B cell (primary cell): ENCODE data around the gene SNED1. TPM values are rescaled to one million over a fixed set of nuclear protein-coding genes. Genes with fewer than 3 reads are reported as not detected.

Source experiments
- ATAC-seq: fragments of 200-7000 bp; cut with Tn5 transposase; one replicate; pipeline ENCODE4 v1.10.0; 2021; ENCODE audit warnings: low read depth, mild to moderate bottlenecking, moderate number of reproducible peaks, moderate library complexity
- CTCF ChIA-PET: fragments of 350-600 bp; sonication (Branson Sonifier 250); formaldehyde crosslinking; loops from one replicate; lab custom pipeline; 2021; ENCODE audit warnings: antibody characterized with exemption, inconsistent platforms; lab: Charles Lee
- POLR2A ChIA-PET: fragments of 350-600 bp; sonication (Branson Sonifier 250); formaldehyde crosslinking; loops from one replicate; lab custom pipeline; 2021; ENCODE audit warnings: antibody characterized with exemption; lab: Charles Lee
- DNase-seq: peaks from one replicate; pipeline ENCODE4 v3.0.0; 2013
- H2AFZ ChIP-seq: 2 replicates; pipeline ENCODE4 v1.6.1; 2012; ENCODE audit warnings: mild to moderate bottlenecking, low read depth, low read length; ENCODE audit not compliant: insufficient read depth, poor library complexity, severe bottlenecking
- H3K27ac ChIP-seq, 2 donors: 1 replicate in 1 of 2; 2 replicates in 1 of 2; pipeline ENCODE4 v1.5.1; 2012 to 2013; ENCODE audit warnings: low read length in 2 of 2, mild to moderate bottlenecking in 2 of 2, moderate library complexity in 1 of 2
- H3K27me3 ChIP-seq, 4 experiments: fragments of 200-600 bp in 1 of 4; sonication (generic) in 1 of 4; replicated peaks in 1 of 4; 1 replicate in 2 of 4; 2 replicates in 2 of 4; pipeline versions ENCODE4 v1.6.1 to v1.7.0; 2013 to 2016; ENCODE audit warnings: low read length in 3 of 4, mild to moderate bottlenecking in 2 of 4, mixed read lengths in 1 of 4, moderate library complexity in 1 of 4; ENCODE audit not compliant: insufficient read depth in 4 of 4, control insufficient read depth in 3 of 4; ENCODE audit errors: control extremely low read depth in 1 of 4
- H3K36me3 ChIP-seq, 2 experiments: replicated peaks in 1 of 2; 1 replicate in 1 of 2; 2 replicates in 1 of 2; pipeline versions ENCODE4 v1.6.1 to v1.7.1; 2013; ENCODE audit warnings: low read length in 1 of 2; ENCODE audit not compliant: insufficient read depth in 2 of 2, control insufficient read depth in 1 of 2; ENCODE audit errors: control extremely low read depth in 1 of 2, extremely low read depth in 1 of 2
- H3K4me1 ChIP-seq, 2 donors: fragments of 200-600 bp in 1 of 2; sonication (generic) in 1 of 2; 1 replicate in 1 of 2; 2 replicates in 1 of 2; pipeline versions ENCODE4 v1.5.1 to v1.6.1; 2013 to 2017; ENCODE audit warnings: low read length in 2 of 2; ENCODE audit not compliant: control insufficient read depth in 2 of 2, insufficient read depth in 2 of 2
- H3K4me2 ChIP-seq: replicated peaks from 2 replicates; pipeline ENCODE3; 2012; ENCODE audit warnings: mild to moderate bottlenecking, low read depth, low read length; ENCODE audit not compliant: poor library complexity, severe bottlenecking
- H3K4me3 ChIP-seq, 5 experiments: fragments of 200-600 bp in 1 of 5; sonication (generic) in 1 of 5; 1 replicate in 3 of 5; 2 replicates in 2 of 5; pipeline versions ENCODE4 v1.5.1 to v1.7.0; 2011 to 2016; ENCODE audit warnings: low read length in 4 of 5, mild to moderate bottlenecking in 4 of 5, low read depth in 2 of 5, control low read depth in 1 of 5, moderate library complexity in 1 of 5; ENCODE audit not compliant: insufficient read depth in 1 of 5; ENCODE audit errors: control extremely low read depth in 1 of 5, extremely low read depth in 1 of 5
- H3K79me2 ChIP-seq: fragments of 200-600 bp; sonication (generic); one replicate; pipeline ENCODE4 v1.6.0; 2016; ENCODE audit warnings: low read length; ENCODE audit not compliant: control insufficient read depth, insufficient read depth
- H3K9ac ChIP-seq: fragments of 200-600 bp; sonication (generic); 2 replicates; pipeline ENCODE4 v1.6.1; 2017; ENCODE audit warnings: mild to moderate bottlenecking, low read length, moderate library complexity
- H3K9me3 ChIP-seq, 3 donors: one replicate each; pipeline versions ENCODE4 v1.6.1 to v1.7.1; 2013; ENCODE audit warnings: low read length in 2 of 3; ENCODE audit not compliant: control insufficient read depth in 2 of 3, insufficient read depth in 1 of 3; ENCODE audit errors: control extremely low read depth in 1 of 3
- H4K20me1 ChIP-seq: 2 replicates; pipeline ENCODE4 v1.6.0; 2012; ENCODE audit warnings: mild to moderate bottlenecking, low read length; ENCODE audit not compliant: insufficient read depth, control insufficient read depth, poor library complexity, severe bottlenecking
- H3K27ac Mint-ChIP-seq: one replicate; pipeline ENCODE4 v1.8.0; 2021; ENCODE audit warnings: mixed read lengths
- H3K27me3 Mint-ChIP-seq: one replicate; pipeline ENCODE4 v1.8.0; 2021; ENCODE audit warnings: mixed read lengths
- H3K4me1 Mint-ChIP-seq: one replicate; pipeline ENCODE4 v1.8.0; 2021; ENCODE audit warnings: mixed read lengths
- H3K4me3 Mint-ChIP-seq: one replicate; pipeline ENCODE4 v1.8.0; 2021; ENCODE audit warnings: mixed read lengths
- H3K9me3 Mint-ChIP-seq: one replicate; pipeline ENCODE4 v1.8.0; 2022; ENCODE audit warnings: mixed read lengths; ENCODE audit not compliant: insufficient read depth
- CTCF ChIP-seq: fragments of 200-600 bp; IDR thresholded peaks from one replicate; pipeline ENCODE4 v1.8.0; 2022; ENCODE audit warnings: antibody characterized with exemption, mild to moderate bottlenecking
- EZH2 ChIP-seq: IDR thresholded peaks from 2 replicates; pipeline ENCODE4 v1.6.1; 2012; ENCODE audit warnings: borderline replicate concordance, low read depth, mild to moderate bottlenecking, moderate library complexity, low read length; ENCODE audit not compliant: insufficient read depth, poor library complexity, severe bottlenecking
- WGBS: methylation state at CpG from one replicate; pipeline ENCODE4 v1.1.5; 2013; ENCODE audit warnings: missing lambda C conversion rate; ENCODE audit not compliant: insufficient coverage; 5-methylcytosine and 5-hydroxymethylcytosine counted together
- intact Hi-C: fragments of 100-400 bp; cut with micrococcal nuclease; formaldehyde crosslinking; loops from one replicate; pipeline ENCODE4 v1.10.0; 2022
- polyA plus RNA-seq: library from polyadenylated mRNA; depleted of rRNA; stranded (reverse); fragments of >200 nt; gene quantifications from 2 replicates; pipeline ENCODE4 v1.2.3, GENCODE V29; 2012
- total RNA-seq, 2 donors: library from RNA; stranded (reverse); fragments of 120-200 nt in 1 of 2; gene quantifications; 1 replicate in 1 of 2; 2 replicates in 1 of 2; pipeline versions ENCODE4 v1.2.3 to v1.2.4, GENCODE V29; 2013 to 2022

SNED1 gene
- total and polyA plus RNA-seq, 2 donors (not counting 1 experiment from before 2014, with no cell fraction given) = 25.5 to 336 TPM

DNA sequence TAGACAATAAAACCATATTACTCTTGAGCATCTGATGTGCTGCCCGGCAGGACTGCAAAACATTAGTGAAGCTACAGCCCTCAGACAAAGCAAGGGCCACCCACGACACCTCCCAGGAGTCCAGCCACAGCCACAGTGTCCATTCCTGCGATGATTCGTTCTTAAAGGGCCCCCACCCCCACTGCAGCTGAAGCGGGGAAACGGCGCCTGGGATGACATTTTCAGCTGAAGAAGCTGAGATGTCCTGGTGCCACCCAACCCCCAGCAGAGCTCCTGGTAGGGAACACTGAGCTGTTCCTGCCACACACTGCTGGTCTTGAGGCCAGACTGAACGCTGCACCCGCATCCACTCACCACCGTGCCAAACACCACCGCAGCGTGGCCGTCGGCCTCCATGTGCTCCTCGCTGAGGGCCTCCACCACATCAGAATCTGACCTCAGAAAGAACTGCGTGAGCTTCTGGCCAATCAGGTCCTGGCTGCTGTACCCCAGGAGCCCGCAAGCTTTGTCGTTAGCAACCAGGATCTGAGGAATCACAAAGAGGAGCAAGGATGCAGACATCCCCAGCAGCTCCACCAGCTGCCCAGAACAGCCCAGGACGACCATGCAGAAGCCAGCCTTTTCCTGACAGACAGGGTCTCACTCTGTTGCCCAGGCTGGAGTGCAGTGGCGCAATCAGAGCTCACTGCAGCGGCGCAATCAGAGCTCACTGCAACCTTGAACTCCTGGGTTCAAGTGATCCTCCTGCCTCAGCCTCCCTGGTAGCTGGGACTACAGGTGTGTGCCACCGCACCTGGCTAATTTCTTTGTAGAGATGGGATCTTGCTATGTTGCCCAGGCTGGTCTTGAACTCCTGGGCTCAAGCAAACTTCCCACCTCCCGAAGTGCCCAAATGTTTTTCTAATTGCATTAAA lies 141.4 kb downstream of the SNED1 start:
- Mint-ChIP-seq H3K9me3 (no peaks in the 10 kb centered on the region), H3K27me3 (no peaks in the 10 kb centered on the region), H3K4me1 (no peaks in the 10 kb centered on the region), H3K27ac (no peak overlapping the region), H3K4me3 (no peak overlapping the region)
- H4K20me1 ChIP-seq = no peaks in the 10 kb centered on the region
- H2AFZ ChIP-seq = no peak overlapping the region
- H3K4me2 ChIP-seq = no peak overlapping the region
- no peak overlapping the region for H3K4me3 ChIP-seq
- H3K4me1 ChIP-seq = no peaks in the 10 kb centered on the region
- no peak for ATAC-seq
- peaks cover 0 to 35% of the 10 kb centered on the region in 2 experiments for H3K36me3 ChIP-seq
- POLR2A ChIA-PET = interaction anchor here (1.7 kb wide), 1 partner anchor 9 kb away, joined by 4 read pairs; no protein-coding TSS in a partner anchor
- TF ChIP-seq CTCF (no peak), EZH2 (no peak)
- CTCF ChIA-PET = no interaction called here
- H3K27me3 ChIP-seq = no peaks in the 10 kb centered on the region
- DNase-seq = no peak
- H3K9ac ChIP-seq = no peak overlapping the region
- intact Hi-C loops = no loop called here
- 96% methylated on average over 22 of the region's 24 CpGs for WGBS
- H3K27ac ChIP-seq = no peak overlapping the region
- peaks cover 35% of the 10 kb centered on the region for H3K79me2 ChIP-seq
- H3K9me3 ChIP-seq = no peaks in the 10 kb centered on the region

DNA sequence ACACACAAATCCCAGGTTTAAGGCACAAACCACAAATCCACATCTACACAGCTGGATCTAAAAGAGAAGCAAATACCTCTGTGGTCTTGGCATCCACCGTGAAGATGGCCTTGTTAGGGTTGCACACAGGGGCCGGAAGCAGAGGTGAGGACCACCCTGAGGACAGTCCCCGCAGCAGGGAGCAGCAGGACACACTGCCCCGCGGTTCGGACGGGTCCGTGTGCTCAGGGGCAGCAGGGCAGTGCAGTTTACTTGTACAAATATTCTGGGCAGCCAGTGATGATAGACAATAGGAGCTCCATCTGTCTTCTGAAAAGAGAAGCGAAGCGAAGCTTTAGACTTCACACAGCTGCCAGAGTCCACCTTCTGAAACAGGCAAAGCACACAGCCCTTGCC lies 142.0 kb downstream of the SNED1 start:
- H3K27ac Mint-ChIP-seq = no peak overlapping the region
- Histone ChIP-seq H3K9me3 (no peaks in the 10 kb centered on the region), H3K79me2 (peaks cover 35% of the 10 kb centered on the region), H2AFZ (no peak overlapping the region), H3K27ac (no peak overlapping the region), H3K27me3 (no peaks in the 10 kb centered on the region), H3K4me3 (no peak overlapping the region), H3K4me2 (no peak overlapping the region), H3K9ac (no peak overlapping the region), H3K4me1 (no peaks in the 10 kb centered on the region), H3K36me3 (peaks cover 0 to 35% of the 10 kb centered on the region in 2 experiments), H4K20me1 (no peaks in the 10 kb centered on the region)
- no peak for DNase-seq
- no peaks in the 10 kb centered on the region for H3K27me3 Mint-ChIP-seq
- H3K4me3 Mint-ChIP-seq = no peak overlapping the region
- intact Hi-C loops = no loop called here
- no peaks in the 10 kb centered on the region for H3K4me1 Mint-ChIP-seq
- ChIA-PET CTCF (no interaction called here), POLR2A (interaction anchor here (1.7 kb wide), 1 partner anchor 10 kb away, joined by 4 read pairs; no protein-coding TSS in a partner anchor)
- H3K9me3 Mint-ChIP-seq = no peaks in the 10 kb centered on the region
- TF ChIP-seq EZH2 = no peak
- 98% methylated on average over 10 of the region's 10 CpGs for WGBS
- ATAC-seq = no peak
